Neutrophil (primary cell): ENCODE measurements around the gene TAF15.

Experiments used
- H3K27ac ChIP-seq: fragments of 200-600 bp; sonication (generic); 2 replicates; pipeline ENCODE4 v1.5.1; 2016; ENCODE audit warnings: mild to moderate bottlenecking, moderate library complexity
- H3K27me3 ChIP-seq: fragments of 200-600 bp; sonication (generic); 2 replicates; pipeline ENCODE4 v1.6.0; 2016; ENCODE audit warnings: mild to moderate bottlenecking
- H3K36me3 ChIP-seq: fragments of 200-600 bp; sonication (generic); 2 replicates; pipeline ENCODE4 v1.5.1; 2017
- H3K4me1 ChIP-seq, 2 experiments: fragments of 200-600 bp in 1 of 2; sonication (generic) in 1 of 2; 1 replicate in 1 of 2; 2 replicates in 1 of 2; pipeline versions ENCODE4 v1.5.1 to v1.6.1; 2013 to 2016; ENCODE audit warnings: low read depth in 1 of 2, low read length in 1 of 2, mild to moderate bottlenecking in 1 of 2, moderate library complexity in 1 of 2; ENCODE audit not compliant: control insufficient read depth in 1 of 2, insufficient read depth in 1 of 2
- H3K4me3 ChIP-seq, 2 experiments: fragments of 200-600 bp in 1 of 2; sonication (generic) in 1 of 2; 1 replicate in 1 of 2; 2 replicates in 1 of 2; pipeline ENCODE4 v1.5.1; 2013 to 2016; ENCODE audit warnings: low read depth in 1 of 2, low read length in 1 of 2, mild to moderate bottlenecking in 1 of 2, moderate library complexity in 1 of 2
- H3K9me3 ChIP-seq: fragments of 200-600 bp; sonication (generic); 2 replicates; pipeline ENCODE4 v1.5.1; 2016
- CTCF ChIP-seq: fragments of 200-600 bp; sonication (generic); IDR thresholded peaks from 2 replicates; pipeline ENCODE4 v1.5.1; 2016; ENCODE audit warnings: antibody characterized with exemption

The TAF15 gene

DNA sequence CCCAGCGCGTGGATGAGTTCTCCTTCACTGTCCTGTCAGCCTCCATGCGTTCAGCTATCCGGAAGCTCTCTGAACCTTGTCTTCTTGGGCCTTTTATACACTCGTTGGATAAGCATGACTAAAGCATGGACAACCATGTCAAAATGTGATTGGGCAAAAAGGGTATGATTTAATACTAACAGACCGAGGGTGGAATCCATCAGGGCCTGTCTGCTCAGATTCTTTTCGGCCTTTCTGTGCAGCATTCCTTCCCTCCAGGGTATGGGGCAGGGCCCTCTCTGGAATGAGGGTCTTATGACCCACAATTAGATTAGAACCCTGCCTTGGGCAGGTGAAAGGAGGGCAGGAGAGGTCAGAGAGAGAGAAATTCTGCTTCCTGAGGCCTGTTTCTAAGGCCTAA is 84.9 kb downstream of the TAF15 start:
- H3K27me3 ChIP-seq = no peaks in the 10 kb centered on the region
- TF ChIP-seq CTCF = no peak
- H3K4me3 ChIP-seq = no peak overlapping the region
- no peak overlapping the region for H3K27ac ChIP-seq
- H3K4me1 ChIP-seq = peaks cover 0 to 12% of the 10 kb centered on the region in 2 experiments
- H3K9me3 ChIP-seq = no peaks in the 10 kb centered on the region
- H3K36me3 ChIP-seq = no peaks in the 10 kb centered on the region

GRCh38 chr17:35895636-35896587 is 86.6 kb downstream of the TAF15 start:
- no peak overlapping the region for H3K4me3 ChIP-seq
- peaks cover 0 to 12% of the 10 kb centered on the region in 2 experiments for H3K4me1 ChIP-seq
- no peaks in the 10 kb centered on the region for H3K27me3 ChIP-seq
- H3K36me3 ChIP-seq = no peaks in the 10 kb centered on the region
- H3K9me3 ChIP-seq = no peaks in the 10 kb centered on the region
- no peak for TF ChIP-seq CTCF
- no peak overlapping the region for H3K27ac ChIP-seq
